K562 (cell line): ENCODE measurements around the gene TXNRD3. TPM values are rescaled to one million over a fixed set of nuclear protein-coding genes. Genes with fewer than 3 reads are reported as not detected.

Source experiments
- ATAC-seq: fragments of 200-7000 bp; cut with Tn5 transposase; 3 replicates; pipeline ENCODE4 v1.9.1; 2020; ENCODE audit warnings: moderate library complexity
- BruUV-seq: library from RNA; stranded (reverse); fragments of 400-500 nt; replicated peaks from 2 replicates; lab custom pipeline; 2021; lab: Mats Ljungman, UMichigan
- CTCF ChIA-PET: fragments of 300-600 bp; formaldehyde crosslinking; extraction: SDS; loops from one replicate; lab custom pipeline; 2021; ENCODE audit warnings: low intra/inter-chr PET ratio; lab: Yijun Ruan, JAX
- POLR2A ChIA-PET: fragments of 300-600, 350-650 bp; sonication (Branson Sonifier 250); formaldehyde crosslinking; extraction: SDS; loops from one replicate; lab custom pipeline; 2021; ENCODE audit warnings: antibody characterized with exemption, inconsistent platforms; lab: Yijun Ruan, JAX
- DNase-seq, 4 experiments: peaks; one replicate each; pipeline versions ENCODE4 v3.0.0 to v3.0.0-alpha.2; 2011 to 2018; ENCODE audit warnings: low spot score in 3 of 4, mixed read lengths in 3 of 4; ENCODE audit errors: extremely low read depth in 1 of 4
- FAIRE-seq: peaks from 2 replicates; lab custom pipeline; 2011; peaks lifted over from hg19 to GRCh38; lab: Jason Lieb, UNC
- H2AFZ ChIP-seq: 2 replicates; pipeline ENCODE4 v1.6.0; 2011; ENCODE audit warnings: low read depth, low read length, control low read depth, inconsistent platforms
- H3K27ac ChIP-seq: fragments of 200-600 bp; 3 replicates; pipeline ENCODE4 v1.8.0; 2011; ENCODE audit warnings: low read depth, mild to moderate bottlenecking, control low read depth, inconsistent platforms, low read length, moderate library complexity, mixed read lengths; ENCODE audit errors: extremely low read depth
- H3K27me3 ChIP-seq, 2 experiments: fragments of 300-600 bp in 1 of 2; 2 replicates in 1 of 2; 3 replicates in 1 of 2; pipeline versions ENCODE4 v1.6.0 to v1.8.0; 2011; ENCODE audit warnings: inconsistent platforms in 2 of 2, low read length in 2 of 2, mild to moderate bottlenecking in 1 of 2, mixed read lengths in 1 of 2, moderate library complexity in 1 of 2; ENCODE audit not compliant: control insufficient read depth in 2 of 2, insufficient read depth in 2 of 2
- H3K36me3 ChIP-seq: fragments of 300-600 bp; 3 replicates; pipeline ENCODE4 v1.8.0; 2011; ENCODE audit warnings: mild to moderate bottlenecking, low read length, inconsistent platforms; ENCODE audit not compliant: control insufficient read depth, insufficient read depth
- H3K4me1 ChIP-seq, 2 experiments: fragments of 200-600 bp in 1 of 2; replicated peaks in 1 of 2; 2 replicates in 1 of 2; 3 replicates in 1 of 2; pipeline versions ENCODE4 v1.5.1 to v1.8.0; 2011; ENCODE audit warnings: inconsistent platforms in 2 of 2, low read length in 2 of 2, mild to moderate bottlenecking in 1 of 2, mixed read lengths in 1 of 2, moderate library complexity in 1 of 2; ENCODE audit not compliant: control insufficient read depth in 2 of 2, insufficient read depth in 2 of 2
- H3K4me2 ChIP-seq: 2 replicates; pipeline ENCODE4 v1.6.1; 2011; ENCODE audit warnings: low read length, control low read depth, inconsistent platforms, mixed read lengths; ENCODE audit not compliant: insufficient read depth
- H3K4me3 ChIP-seq: fragments of 200-600 bp; sonication (generic), shearing (Covaris generic); 2 replicates; pipeline ENCODE4 v1.5.1; 2016; ENCODE audit warnings: control low read depth, inconsistent platforms
- H3K79me2 ChIP-seq: fragments of 200-600 bp; 3 replicates; pipeline ENCODE4 v1.8.0; 2011; ENCODE audit warnings: low read length, inconsistent platforms; ENCODE audit not compliant: control insufficient read depth, insufficient read depth
- H3K9ac ChIP-seq, 2 experiments: 2 replicates each; pipeline versions ENCODE4 v1.6.0 to v1.6.1; 2011; ENCODE audit warnings: low read depth in 2 of 2, low read length in 2 of 2, control low read depth in 1 of 2, inconsistent platforms in 1 of 2, mild to moderate bottlenecking in 1 of 2, mixed read lengths in 1 of 2; ENCODE audit not compliant: insufficient read depth in 1 of 2
- H3K9me1 ChIP-seq: one replicate; pipeline ENCODE4 v1.6.0; 2011; ENCODE audit warnings: inconsistent platforms, mild to moderate bottlenecking, low read length, moderate library complexity; ENCODE audit not compliant: control insufficient read depth, insufficient read depth
- H3K9me3 ChIP-seq: replicated peaks from 2 replicates; pipeline ENCODE4 v1.5.1; 2011; ENCODE audit warnings: low read depth, low read length, inconsistent platforms; ENCODE audit not compliant: control insufficient read depth, insufficient read depth
- H4K20me1 ChIP-seq: replicated peaks from 2 replicates; pipeline ENCODE4 v1.6.1; 2011; ENCODE audit warnings: low read length, inconsistent platforms, mixed read lengths; ENCODE audit not compliant: control insufficient read depth, insufficient read depth
- ASH1L ChIP-seq: fragments of 450-650 bp; IDR thresholded peaks from 2 replicates; pipeline ENCODE4 v1.6.1; 2018; ENCODE audit warnings: borderline replicate concordance, mild to moderate bottlenecking, low read depth; ENCODE audit not compliant: partially characterized antibody
- MTF1 ChIP-seq: fragments of 250-450 bp; sonication (Bioruptor Pico); IDR thresholded peaks from 2 replicates; pipeline ENCODE4 v1.9.0; 2021; ENCODE audit warnings: moderate library complexity, mild to moderate bottlenecking, inconsistent platforms, borderline replicate concordance
- PHTF2 ChIP-seq: fragments of 250-450 bp; sonication (Bioruptor Pico); IDR thresholded peaks from 2 replicates; pipeline ENCODE4 v1.5.0; 2021; ENCODE audit warnings: mild to moderate bottlenecking
- RFX7 ChIP-seq: fragments of 250-450 bp; sonication (Bioruptor Pico); IDR thresholded peaks from 2 replicates; pipeline ENCODE4 v1.5.1; 2021; ENCODE audit warnings: mild to moderate bottlenecking
- SIX5 ChIP-seq, 2 experiments: IDR thresholded peaks; 2 replicates each; pipeline ENCODE4 v1.6.1; 2011; ENCODE audit warnings: low read length in 2 of 2, borderline replicate concordance in 1 of 2, low read depth in 1 of 2, mild to moderate bottlenecking in 1 of 2, moderate library complexity in 1 of 2; ENCODE audit not compliant: insufficient read depth in 1 of 2
- ZBTB17 ChIP-seq: fragments of 450-650 bp; formaldehyde crosslinking; IDR thresholded peaks from 2 replicates; pipeline ENCODE4 v1.4.0; 2020; ENCODE audit warnings: mild to moderate bottlenecking
- ZNF436 ChIP-seq: fragments of 250-450, 450-650 bp; sonication (Bioruptor Pico); formaldehyde crosslinking; IDR thresholded peaks from 2 replicates; pipeline ENCODE4 v1.7.0; 2020; ENCODE audit warnings: mild to moderate bottlenecking
- WGBS: fragments of 100-300 bp; shearing (Covaris generic); methylation state at CpG from one replicate; pipeline ENCODE4 v1.1.6; 2016; ENCODE audit warnings: low coverage, mixed read lengths; ENCODE audit not compliant: insufficient coverage; ENCODE audit errors: missing lambda C conversion rate; 5-methylcytosine and 5-hydroxymethylcytosine counted together
- in situ Hi-C: fragments of 300-500 bp; cut with MboI; formaldehyde crosslinking; loops from 4 replicates; pipeline ENCODE4 v1.15.0; 2018; ENCODE audit warnings: inconsistent platforms, mixed read lengths
- intact Hi-C: fragments of 100-400 bp; cut with micrococcal nuclease; formaldehyde crosslinking; loops from 2 replicates; pipeline ENCODE4 v1.14.2; 2022
- polyA plus RNA-seq, 8 experiments: library from polyadenylated mRNA; depleted of rRNA in 4 of 8; stranded (reverse) in 5 of 8; unstranded in 3 of 8; fragments of >200 nt; fragmentation: Nextera tagmentation in 2 of 8; fragmentation: Illumina TruSeq in 1 of 8; extraction: Ambion mirVana in 2 of 8; extraction: Trizol in 1 of 8; gene quantifications; 2 replicates each; pipeline versions ENCODE4 v1.2.1 to v1.2.3, GENCODE V29; 2011 to 2014; ENCODE audit warnings: inconsistent platforms in 1 of 8, missing spikeins in 1 of 8
- total RNA-seq, 7 experiments: library from RNA; depleted of rRNA in 6 of 7; stranded (reverse); fragments of >200 nt in 6 of 7; fragmentation: Illumina TruSeq in 2 of 7; extraction: Trizol in 2 of 7; gene quantifications; 2 replicates each; pipeline versions ENCODE4 v1.2.1 to v1.2.3, GENCODE V29; 2011 to 2021; ENCODE audit warnings: low replicate concordance in 1 of 7

Gene TXNRD3
- total and polyA plus RNA-seq, 9 of the 15 experiments (the other 6 are each of a cell fraction or from before 2014, with no cell fraction given), result 0.96 to 2.3 (median 1.7) TPM

DNA sequence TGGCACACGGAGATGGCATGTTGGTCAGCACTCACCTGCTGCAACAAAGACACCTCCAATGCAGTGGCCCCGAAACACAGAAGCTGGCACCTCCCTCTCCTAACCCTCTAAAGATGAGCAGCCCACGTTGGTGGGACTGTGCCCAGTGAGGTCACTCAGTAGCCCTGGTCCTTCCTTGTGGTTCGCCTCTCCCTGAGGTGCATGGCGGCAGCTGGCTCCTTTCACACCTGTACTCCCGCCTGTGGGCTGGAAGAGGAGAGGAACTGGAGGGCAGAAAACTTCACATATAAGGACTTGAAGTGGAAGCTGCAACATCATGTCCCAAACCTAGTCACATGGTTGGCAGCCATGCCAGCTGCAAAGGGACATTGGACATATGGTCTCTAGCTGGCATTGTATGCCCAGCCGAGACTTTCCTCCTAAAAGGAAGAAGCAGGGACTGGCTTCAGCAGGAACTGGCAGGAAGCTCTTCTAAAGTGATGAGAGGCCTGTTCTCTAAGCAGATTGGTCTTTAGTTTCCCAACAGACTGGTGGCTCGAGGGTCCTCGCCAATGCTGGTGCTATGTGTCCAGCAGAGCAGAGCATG, 85.4 kb downstream of the TXNRD3 start:
- Histone ChIP-seq H3K4me3 (no peak overlapping the region), H3K4me1 (no peaks in the 10 kb centered on the region; a peak in 2 of 5 replicates), H3K27ac (no peak overlapping the region), H3K79me2 (no peaks in the 10 kb centered on the region), H3K4me2 (no peak overlapping the region), H2AFZ (no peak overlapping the region), H4K20me1 (no peaks in the 10 kb centered on the region), H3K36me3 (no peaks in the 10 kb centered on the region), H3K9me3 (no peaks in the 10 kb centered on the region), H3K9me1 (no peaks in the 10 kb centered on the region), H3K9ac (no peak overlapping the region), H3K27me3 (peaks cover 0 to 16% of the 10 kb centered on the region in 2 experiments; a peak in 1 of 5 replicates)
- no TSS peak for BruUV-seq
- ChIA-PET POLR2A (interaction anchor here (0.6 kb wide), 2 partner anchors 342 to 358 kb away, joined by 3 to 4 read pairs; no protein-coding TSS in a partner anchor), CTCF (no interaction called here)
- intact Hi-C loops, result no loop called here
- TF ChIP-seq SIX5 (IDR thresholded peaks at IDR 0.05; ENCODE audit: borderline replicate concordance in 1 of 2, insufficient read depth in 1 of 2, low read depth in 1 of 2, low read length in 2 of 2) (no peak), MTF1 (CRISPR knock-in tag) (no peak), RFX7 (CRISPR knock-in tag) (no peak), ZBTB17 (CRISPR knock-in tag) (no peak), ZNF436 (no peak), ASH1L (no peak), PHTF2 (CRISPR knock-in tag) (no peak)
- 0% methylated on average over 9 of the region's 9 CpGs for WGBS
- FAIRE-seq (no peak), ATAC-seq (no peak), DNase-seq (no peak)
- in situ Hi-C loops, result no loop called here
